HG02943 (cell line): ENCODE results near the gene SCAF8.
"Not testable (repeated sequence)": the region's sequence is repeated elsewhere in the genome, so short reads cannot be mapped to it uniquely, and the experiment has no call there.

ENCODE experiments used
- ATAC-seq: cut with Tn5 transposase; IDR thresholded peaks from one replicate; pipeline ENCODE4 v1.9.1; 2021; ENCODE audit warnings: mild to moderate bottlenecking, low read depth, moderate library complexity; ENCODE audit not compliant: unreplicated experiment

The SCAF8 gene

GRCh38 chr6:154733183-154733625 lies at the start of gene SCAF8:
SCAF8 (plus strand) TSS chr6:154733416; CDS start chr6:154733901, 485 bp downstream.
- ATAC-seq, result peak; percentile 83

GRCh38 chr6:154683756-154684523 lies 49.3 kb upstream of the SCAF8 start:
- peak; percentile 75 for ATAC-seq

- ATAC-seq, result no peak
These were observed 47.1 kb upstream of the SCAF8 start for GRCh38 chr6:154686162-154686561.

- no peak for ATAC-seq
These were observed 43.5 kb upstream of the SCAF8 start for GRCh38 chr6:154689493-154690255.

- ATAC-seq, result no peak
These were observed 42.4 kb upstream of the SCAF8 start for GRCh38 chr6:154690857-154691256.

GRCh38 chr6:154696661-154697060 lies 36.6 kb upstream of the SCAF8 start:
- ATAC-seq, result no peak

GRCh38 chr6:154703124-154703523 lies 30.1 kb upstream of the SCAF8 start:
- no peak for ATAC-seq

- ATAC-seq, result no peak
These were observed 27.6 kb upstream of the SCAF8 start for GRCh38 chr6:154705471-154706113.

- no peak for ATAC-seq
These were observed 26.8 kb upstream of the SCAF8 start for GRCh38 chr6:154706389-154706788.

GRCh38 chr6:154709621-154710020 lies 23.6 kb upstream of the SCAF8 start:
- no peak for ATAC-seq

- ATAC-seq, result no peak
These were observed 22.5 kb upstream of the SCAF8 start for GRCh38 chr6:154710689-154711088.

- no peak for ATAC-seq
These were observed 17.8 kb upstream of the SCAF8 start for GRCh38 chr6:154715446-154715845.

GRCh38 chr6:154716350-154716749 lies 16.9 kb upstream of the SCAF8 start:
- not testable (repeated sequence) for ATAC-seq

GRCh38 chr6:154719433-154719832 lies 13.8 kb upstream of the SCAF8 start:
- ATAC-seq, result no peak

- ATAC-seq, result no peak
These were observed 13.4 kb upstream of the SCAF8 start for GRCh38 chr6:154719854-154720253.

GRCh38 chr6:154721460-154721859 lies 11.8 kb upstream of the SCAF8 start:
- ATAC-seq, result no peak

GRCh38 chr6:154726887-154727286 lies 6.3 kb upstream of the SCAF8 start:
- ATAC-seq, result no peak

- no peak for ATAC-seq
These were observed 1.7 kb upstream of the SCAF8 start for GRCh38 chr6:154731296-154732218.

GRCh38 chr6:154732538-154733182 lies 556 bp upstream of the SCAF8 start:
- ATAC-seq, result no peak
